GM20000 (cell line): Measurements from ENCODE around the gene SCN4A.

ENCODE experiments used
- DNase-seq: peaks from one replicate; pipeline ENCODE4 v3.0.0; 2012; ENCODE audit warnings: low spot score
- TF ChIP-seq, protein P1 (sequence below): IDR thresholded peaks from 2 replicates; pipeline ENCODE4 v1.5.1; 2012; ENCODE audit warnings: mild to moderate bottlenecking, control low read depth; ENCODE audit errors: extremely low read depth, missing control alignments

The SCN4A gene

GRCh38 chr17:63966646-63967264 is 6.0 kb downstream of the SCN4A start:
- peak; percentile 58 for DNase-seq
- TF ChIP-seq, protein P1, sequence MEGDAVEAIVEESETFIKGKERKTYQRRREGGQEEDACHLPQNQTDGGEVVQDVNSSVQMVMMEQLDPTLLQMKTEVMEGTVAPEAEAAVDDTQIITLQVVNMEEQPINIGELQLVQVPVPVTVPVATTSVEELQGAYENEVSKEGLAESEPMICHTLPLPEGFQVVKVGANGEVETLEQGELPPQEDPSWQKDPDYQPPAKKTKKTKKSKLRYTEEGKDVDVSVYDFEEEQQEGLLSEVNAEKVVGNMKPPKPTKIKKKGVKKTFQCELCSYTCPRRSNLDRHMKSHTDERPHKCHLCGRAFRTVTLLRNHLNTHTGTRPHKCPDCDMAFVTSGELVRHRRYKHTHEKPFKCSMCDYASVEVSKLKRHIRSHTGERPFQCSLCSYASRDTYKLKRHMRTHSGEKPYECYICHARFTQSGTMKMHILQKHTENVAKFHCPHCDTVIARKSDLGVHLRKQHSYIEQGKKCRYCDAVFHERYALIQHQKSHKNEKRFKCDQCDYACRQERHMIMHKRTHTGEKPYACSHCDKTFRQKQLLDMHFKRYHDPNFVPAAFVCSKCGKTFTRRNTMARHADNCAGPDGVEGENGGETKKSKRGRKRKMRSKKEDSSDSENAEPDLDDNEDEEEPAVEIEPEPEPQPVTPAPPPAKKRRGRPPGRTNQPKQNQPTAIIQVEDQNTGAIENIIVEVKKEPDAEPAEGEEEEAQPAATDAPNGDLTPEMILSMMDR = no peak

GRCh38 chr17:63963123-63963522 is 9.6 kb downstream of the SCN4A start:
- TF ChIP-seq, protein P1 = no peak
- DNase-seq = no peak

DNA sequence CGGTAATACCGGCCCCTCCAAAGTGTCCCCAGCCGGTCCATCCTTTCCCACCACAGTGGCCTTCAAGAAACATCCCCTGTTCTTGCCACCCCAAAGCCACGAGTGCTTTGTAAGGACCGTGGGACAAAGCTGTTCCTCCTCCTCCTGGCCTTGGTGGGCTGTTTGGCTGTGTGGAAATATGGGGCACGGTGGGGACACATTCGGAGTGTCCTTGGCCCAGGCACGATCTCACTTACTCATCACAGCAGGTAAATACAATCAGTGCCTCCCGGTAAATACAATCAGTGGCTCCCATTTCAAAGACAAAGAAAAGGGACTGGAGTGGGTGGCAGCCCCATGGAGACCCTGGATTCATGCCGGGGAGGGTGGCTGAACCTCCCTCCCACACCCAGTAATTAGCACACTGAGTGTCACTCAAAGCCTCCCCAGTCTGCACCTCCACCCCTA is 10.4 kb downstream of the SCN4A start:
- TF ChIP-seq, protein P1 = no peak
- DNase-seq = no peak

DNA sequence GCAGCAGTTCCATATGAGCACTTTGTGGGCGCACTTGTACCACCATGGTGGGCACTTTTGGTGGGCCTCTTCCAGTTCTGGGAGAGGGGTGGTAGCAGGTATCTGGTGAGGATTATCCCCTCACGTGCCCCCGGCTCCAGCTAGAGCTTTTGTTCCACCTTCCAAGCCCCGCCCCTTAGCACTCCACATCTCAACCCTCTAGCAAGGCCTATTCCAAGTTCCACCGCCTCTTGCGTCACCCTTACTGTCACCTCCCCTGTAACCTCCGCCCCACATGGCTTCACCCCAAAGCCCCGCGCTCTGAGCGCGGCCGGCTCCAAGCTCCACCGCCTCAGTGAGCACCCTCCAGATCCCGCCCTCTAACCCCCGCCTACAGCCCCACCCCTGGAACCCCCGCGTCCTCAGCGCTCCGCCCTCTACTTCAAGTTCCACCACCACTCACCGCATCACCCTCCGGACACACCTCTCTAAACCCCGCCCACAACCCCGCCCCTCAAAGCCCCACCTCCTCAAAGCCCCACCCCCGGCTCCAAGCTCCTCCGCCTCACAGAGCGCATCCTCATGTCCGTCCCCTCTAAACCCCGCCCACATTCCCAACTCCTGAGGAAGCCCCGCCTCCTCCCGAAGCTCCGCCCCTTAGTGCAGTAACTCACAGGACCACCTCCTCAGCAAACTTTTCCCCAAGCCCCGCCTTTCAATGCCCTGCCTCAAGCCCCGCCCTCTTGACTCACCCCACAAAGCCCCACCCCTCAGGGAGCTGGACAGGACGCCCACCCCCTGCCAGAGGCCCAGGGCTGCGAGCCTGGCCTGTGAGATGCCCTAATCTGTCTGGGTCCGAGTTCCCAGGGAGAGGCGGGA is 11.1 kb downstream of the SCN4A start:
- peak; percentile 67 for DNase-seq
- TF ChIP-seq, protein P1 = no peak

DNA sequence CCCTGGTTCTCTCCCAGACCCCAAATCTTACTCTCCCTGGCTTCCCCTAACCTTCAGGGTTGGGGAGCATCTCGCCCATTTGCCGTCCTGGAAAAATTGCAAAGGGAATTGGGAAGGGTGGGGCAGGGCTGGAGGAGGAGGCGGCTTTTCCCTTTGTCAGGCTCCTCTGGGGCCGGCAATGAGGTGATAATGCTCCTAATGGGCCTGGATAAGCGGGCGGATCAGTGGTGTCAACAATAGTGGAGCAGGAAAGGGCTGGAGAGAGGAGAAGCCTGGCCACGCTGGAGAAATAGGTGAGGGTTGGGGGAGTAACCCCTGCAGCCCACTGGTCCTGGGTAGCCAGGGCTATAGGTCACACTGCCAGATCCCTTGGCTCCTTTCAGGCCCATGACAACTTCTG is 12.3 kb downstream of the SCN4A start:
- DNase-seq = no peak

DNA sequence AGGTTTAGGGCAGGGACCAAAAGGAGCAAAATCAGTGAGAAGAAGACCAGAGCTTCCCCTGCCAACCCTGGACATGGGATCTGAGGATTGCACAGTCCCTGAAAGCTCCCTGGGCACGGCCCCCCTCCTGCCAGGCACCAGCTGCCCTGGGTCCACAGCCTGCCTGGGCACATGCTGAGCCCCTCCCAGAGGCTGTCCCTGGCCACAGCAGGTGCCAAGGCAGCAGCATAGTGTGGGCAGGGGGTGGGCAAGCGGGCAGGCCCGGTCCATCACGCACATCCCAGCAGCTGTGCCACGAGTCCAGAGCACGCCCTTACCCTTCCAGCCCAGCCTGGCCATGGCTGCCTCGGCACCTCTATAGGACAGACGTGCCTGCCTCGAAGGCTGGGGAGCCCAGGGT is 12.7 kb downstream of the SCN4A start:
- DNase-seq = no peak

More for the DNA sequence above, 12.3 kb downstream of the SCN4A start:
- TF ChIP-seq, protein P1 = no peak

More for the DNA sequence above, 12.7 kb downstream of the SCN4A start:
- TF ChIP-seq, protein P1 = no peak
